Endothelial cell (in vitro differentiated cells): ENCODE results near the gene MANSC4. TPM values are rescaled to one million over a fixed set of nuclear protein-coding genes. Genes with fewer than 3 reads are reported as not detected.

Source experiments
- DNase-seq: peaks from one replicate; pipeline ENCODE4 v3.0.0; 2021; ENCODE audit warnings: low spot score
- H3K27ac Mint-ChIP-seq: one replicate; pipeline ENCODE4 v1.8.0; 2021; ENCODE audit warnings: mixed read lengths, inconsistent platforms; ENCODE audit not compliant: unreplicated experiment
- H3K27me3 Mint-ChIP-seq: one replicate; pipeline ENCODE4 v1.8.0; 2021; ENCODE audit warnings: mild to moderate bottlenecking, moderate library complexity, mixed read lengths, inconsistent platforms; ENCODE audit not compliant: unreplicated experiment
- H3K36me3 Mint-ChIP-seq: one replicate; pipeline ENCODE4 v1.8.0; 2021; ENCODE audit warnings: mild to moderate bottlenecking, low read depth, mixed read lengths, inconsistent platforms; ENCODE audit not compliant: unreplicated experiment
- H3K4me1 Mint-ChIP-seq: one replicate; pipeline ENCODE4 v1.8.0; 2021; ENCODE audit warnings: mild to moderate bottlenecking, mixed read lengths, inconsistent platforms; ENCODE audit not compliant: unreplicated experiment
- H3K4me3 Mint-ChIP-seq: one replicate; pipeline ENCODE4 v1.8.0; 2021; ENCODE audit warnings: mild to moderate bottlenecking, mixed read lengths, inconsistent platforms; ENCODE audit not compliant: unreplicated experiment
- H3K9me3 Mint-ChIP-seq: one replicate; pipeline ENCODE4 v1.8.0; 2021; ENCODE audit warnings: mixed read lengths, inconsistent platforms; ENCODE audit not compliant: unreplicated experiment
- total RNA-seq: library from RNA; stranded (reverse); fragmentation: NEBNext Ultra II Directional; extraction: Animal tissue kit (Norgen Biotek cat#: 25700); gene quantifications from one replicate; pipeline ENCODE4 v1.2.1, GENCODE V29; 2021; ENCODE audit not compliant: unreplicated experiment
- TF ChIP-seq, protein P1 (sequence below): fragments of 200-600 bp; sonication (generic); IDR thresholded peaks from one replicate; pipeline ENCODE4 v1.5.0; 2021; ENCODE audit warnings: antibody characterized with exemption; ENCODE audit not compliant: unreplicated experiment

The MANSC4 gene
- total RNA-seq, 1 donor from 2014 or later = not detected

DNA sequence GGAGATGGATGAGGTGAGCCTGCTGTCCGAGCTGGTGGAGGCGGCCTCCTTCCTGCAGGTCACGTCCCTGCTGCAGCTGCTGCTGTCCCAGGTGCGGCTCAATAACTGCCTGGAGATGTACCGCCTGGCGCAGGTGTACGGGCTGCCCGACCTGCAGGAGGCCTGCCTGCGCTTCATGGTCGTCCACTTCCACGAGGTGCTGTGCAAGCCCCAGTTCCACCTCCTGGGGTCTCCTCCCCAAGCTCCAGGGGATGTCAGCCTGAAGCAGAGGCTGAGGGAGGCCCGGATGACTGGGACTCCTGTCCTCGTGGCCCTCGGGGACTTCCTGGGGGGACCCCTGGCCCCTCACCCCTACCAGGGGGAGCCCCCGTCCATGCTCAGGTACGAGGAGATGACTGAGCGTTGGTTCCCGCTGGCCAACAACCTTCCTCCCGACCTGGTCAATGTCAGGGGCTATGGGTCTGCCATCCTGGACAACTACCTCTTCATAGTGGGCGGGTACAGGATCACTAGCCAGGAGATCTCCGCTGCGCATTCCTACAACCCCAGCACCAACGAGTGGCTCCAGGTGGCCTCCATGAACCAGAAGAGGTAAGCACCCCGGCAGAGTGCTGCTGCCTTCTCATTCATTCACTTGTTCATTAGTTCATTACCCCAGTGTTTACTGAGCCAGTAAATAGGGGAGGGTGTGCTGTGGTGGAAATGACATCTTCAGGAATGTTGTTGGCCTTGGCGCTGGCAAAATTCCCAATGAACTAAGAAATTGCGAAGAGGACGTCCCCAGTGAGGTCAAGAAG is 774 bp upstream of the MANSC4 start:
- H3K4me1 Mint-ChIP-seq = peaks cover 35% of the 10 kb centered on the region
- H3K36me3 Mint-ChIP-seq = peaks cover 9% of the 10 kb centered on the region
- peak; percentile 11 for DNase-seq
- peaks cover 10% of the 10 kb centered on the region for H3K27me3 Mint-ChIP-seq
- peak overlapping the region; percentile 77 for H3K4me3 Mint-ChIP-seq
- TF ChIP-seq, protein P1, sequence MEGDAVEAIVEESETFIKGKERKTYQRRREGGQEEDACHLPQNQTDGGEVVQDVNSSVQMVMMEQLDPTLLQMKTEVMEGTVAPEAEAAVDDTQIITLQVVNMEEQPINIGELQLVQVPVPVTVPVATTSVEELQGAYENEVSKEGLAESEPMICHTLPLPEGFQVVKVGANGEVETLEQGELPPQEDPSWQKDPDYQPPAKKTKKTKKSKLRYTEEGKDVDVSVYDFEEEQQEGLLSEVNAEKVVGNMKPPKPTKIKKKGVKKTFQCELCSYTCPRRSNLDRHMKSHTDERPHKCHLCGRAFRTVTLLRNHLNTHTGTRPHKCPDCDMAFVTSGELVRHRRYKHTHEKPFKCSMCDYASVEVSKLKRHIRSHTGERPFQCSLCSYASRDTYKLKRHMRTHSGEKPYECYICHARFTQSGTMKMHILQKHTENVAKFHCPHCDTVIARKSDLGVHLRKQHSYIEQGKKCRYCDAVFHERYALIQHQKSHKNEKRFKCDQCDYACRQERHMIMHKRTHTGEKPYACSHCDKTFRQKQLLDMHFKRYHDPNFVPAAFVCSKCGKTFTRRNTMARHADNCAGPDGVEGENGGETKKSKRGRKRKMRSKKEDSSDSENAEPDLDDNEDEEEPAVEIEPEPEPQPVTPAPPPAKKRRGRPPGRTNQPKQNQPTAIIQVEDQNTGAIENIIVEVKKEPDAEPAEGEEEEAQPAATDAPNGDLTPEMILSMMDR = no peak
- H3K27ac Mint-ChIP-seq = peak overlapping the region; percentile 53
- H3K9me3 Mint-ChIP-seq = no peaks in the 10 kb centered on the region

GRCh38 chr12:27779416-27779919 is 568 bp downstream of the MANSC4 start:
- TF ChIP-seq, protein P1 = no peak
- no peaks in the 10 kb centered on the region for H3K9me3 Mint-ChIP-seq
- peaks cover 10% of the 10 kb centered on the region for H3K27me3 Mint-ChIP-seq
- H3K27ac Mint-ChIP-seq = peak overlapping the region; percentile 50
- peaks cover 4% of the 10 kb centered on the region for H3K36me3 Mint-ChIP-seq
- peak; percentile 5 for DNase-seq
- H3K4me3 Mint-ChIP-seq = peak overlapping the region; percentile 92
- H3K4me1 Mint-ChIP-seq = peaks cover 26% of the 10 kb centered on the region

- no peak overlapping the region for H3K4me3 Mint-ChIP-seq
- H3K36me3 Mint-ChIP-seq = peaks cover 4% of the 10 kb centered on the region
- H3K4me1 Mint-ChIP-seq = peaks cover 26% of the 10 kb centered on the region
- H3K27ac Mint-ChIP-seq = no peak overlapping the region
- TF ChIP-seq, protein P1 = no peak
- peaks cover 10% of the 10 kb centered on the region for H3K27me3 Mint-ChIP-seq
- DNase-seq = no peak
- H3K9me3 Mint-ChIP-seq = no peaks in the 10 kb centered on the region
Measured at GRCh38 chr12:27778206-27778605, 1.8 kb downstream of the MANSC4 start.

- Mint-ChIP-seq H3K9me3 (no peaks in the 10 kb centered on the region), H3K27me3 (peaks cover 10% of the 10 kb centered on the region), H3K4me1 (peaks cover 20% of the 10 kb centered on the region), H3K36me3 (peaks cover 4% of the 10 kb centered on the region), H3K27ac (no peak overlapping the region), H3K4me3 (no peak overlapping the region)
- TF ChIP-seq, protein P1 = no peak
- DNase-seq = no peak
Measured at GRCh38 chr12:27777141-27777540, 2.9 kb downstream of the MANSC4 start.

GRCh38 chr12:27772328-27773049 is 7.5 kb downstream of the MANSC4 start:
- Mint-ChIP-seq H3K36me3 (no peaks in the 10 kb centered on the region), H3K27me3 (no peaks in the 10 kb centered on the region), H3K27ac (no peak overlapping the region), H3K9me3 (no peaks in the 10 kb centered on the region), H3K4me3 (no peak overlapping the region), H3K4me1 (no peaks in the 10 kb centered on the region)
- TF ChIP-seq, protein P1 = no peak
- no peak for DNase-seq
